Lower leg skin (tissue), 3 donors: ENCODE data around the gene BACE2.

Source experiments
- CTCF ChIP-seq, 3 donors: fragments of 450-650 bp; IDR thresholded peaks; one replicate each; pipeline ENCODE4 v1.5.1; 2016; ENCODE audit warnings: antibody characterized with exemption in 3 of 3, mild to moderate bottlenecking in 3 of 3, moderate library complexity in 2 of 3
- POLR2A ChIP-seq, 2 donors: fragments of 450-650 bp; IDR thresholded peaks; one replicate each; pipeline ENCODE4 v1.6.1; 2016 to 2017; ENCODE audit warnings: antibody characterized with exemption in 2 of 2, mild to moderate bottlenecking in 1 of 2, moderate library complexity in 1 of 2

GRCh38 chr21:41234569-41234968, 66.6 kb downstream of the BACE2 start:
- TF ChIP-seq CTCF (IDR thresholded peaks at IDR 0.05) (no peak), POLR2A (IDR thresholded peaks at IDR 0.05) (no peak)
